ENCODE measurements around the gene IFNA13. TPM values are rescaled to one million over a fixed set of nuclear protein-coding genes. Genes with fewer than 3 reads are reported as not detected.

Gene IFNA13
- total and polyA plus RNA-seq, 2 of the 13 experiments (the other 11 are each of a cell fraction or from before 2014, with no cell fraction given): not detected

GRCh38 chr9:21334701-21335632 is 32.9 kb downstream of the IFNA13 start, which contains the start of gene KLHL9 (continued):
- TF ChIP-seq, protein P1, sequence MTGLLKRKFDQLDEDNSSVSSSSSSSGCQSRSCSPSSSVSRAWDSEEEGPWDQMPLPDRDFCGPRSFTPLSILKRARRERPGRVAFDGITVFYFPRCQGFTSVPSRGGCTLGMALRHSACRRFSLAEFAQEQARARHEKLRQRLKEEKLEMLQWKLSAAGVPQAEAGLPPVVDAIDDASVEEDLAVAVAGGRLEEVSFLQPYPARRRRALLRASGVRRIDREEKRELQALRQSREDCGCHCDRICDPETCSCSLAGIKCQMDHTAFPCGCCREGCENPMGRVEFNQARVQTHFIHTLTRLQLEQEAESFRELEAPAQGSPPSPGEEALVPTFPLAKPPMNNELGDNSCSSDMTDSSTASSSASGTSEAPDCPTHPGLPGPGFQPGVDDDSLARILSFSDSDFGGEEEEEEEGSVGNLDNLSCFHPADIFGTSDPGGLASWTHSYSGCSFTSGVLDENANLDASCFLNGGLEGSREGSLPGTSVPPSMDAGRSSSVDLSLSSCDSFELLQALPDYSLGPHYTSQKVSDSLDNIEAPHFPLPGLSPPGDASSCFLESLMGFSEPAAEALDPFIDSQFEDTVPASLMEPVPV (CRISPR knock-in tag; IDR thresholded peaks at IDR 0.05): no peak
- TF ChIP-seq, protein P2, sequence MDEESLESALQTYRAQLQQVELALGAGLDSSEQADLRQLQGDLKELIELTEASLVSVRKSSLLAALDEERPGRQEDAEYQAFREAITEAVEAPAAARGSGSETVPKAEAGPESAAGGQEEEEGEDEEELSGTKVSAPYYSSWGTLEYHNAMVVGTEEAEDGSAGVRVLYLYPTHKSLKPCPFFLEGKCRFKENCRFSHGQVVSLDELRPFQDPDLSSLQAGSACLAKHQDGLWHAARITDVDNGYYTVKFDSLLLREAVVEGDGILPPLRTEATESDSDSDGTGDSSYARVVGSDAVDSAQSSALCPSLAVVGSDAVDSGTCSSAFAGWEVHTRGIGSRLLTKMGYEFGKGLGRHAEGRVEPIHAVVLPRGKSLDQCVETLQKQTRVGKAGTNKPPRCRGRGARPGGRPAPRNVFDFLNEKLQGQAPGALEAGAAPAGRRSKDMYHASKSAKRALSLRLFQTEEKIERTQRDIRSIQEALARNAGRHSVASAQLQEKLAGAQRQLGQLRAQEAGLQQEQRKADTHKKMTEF (CRISPR knock-in tag; IDR thresholded peaks at IDR 0.05): peak; percentile 82; the same call in 1 of the 2 replicates
- TF ChIP-seq ZSCAN9 (CRISPR knock-in tag; IDR thresholded peaks at IDR 0.05; ENCODE audit: borderline replicate concordance) (peak; percentile 58; the same call in 1 of the 2 replicates), STAT5B (CRISPR knock-in tag; IDR thresholded peaks at IDR 0.05) (peak; percentile 62; the same call in 1 of the 2 replicates), EP300 (IDR thresholded peaks at IDR 0.05; ENCODE audit: low read depth in 2 of 2, low read length in 2 of 2) (no peak), EP300 (CRISPR knock-in tag; IDR thresholded peaks at IDR 0.05; ENCODE audit: borderline replicate concordance) (no peak), ZNF20 (CRISPR knock-in tag; IDR thresholded peaks at IDR 0.05) (no peak), DNMT3B (CRISPR knock-in tag; conservative IDR thresholded peaks at IDR 0.05) (no peak), NCOR1 (IDR thresholded peaks at IDR 0.05; ENCODE audit: borderline replicate concordance, low read length) (no peak), NFATC3 (CRISPR knock-in tag; IDR thresholded peaks at IDR 0.05) (0 out of 2 replicates have a peak, but pooled peaks have one; percentile 81), NPAS2 (CRISPR knock-in tag; IDR thresholded peaks at IDR 0.05; ENCODE audit: borderline replicate concordance) (no peak), ZNF816 (CRISPR knock-in tag; IDR thresholded peaks at IDR 0.05; ENCODE audit: borderline replicate concordance) (no peak), ZNF484 (CRISPR knock-in tag; IDR thresholded peaks at IDR 0.05; ENCODE audit: borderline replicate concordance, low read depth) (0 out of 2 replicates have a peak, but pooled peaks have one; percentile 64), ZNF280D (CRISPR knock-in tag; IDR thresholded peaks at IDR 0.05) (peak; percentile 72; the same call in 1 of the 2 replicates)
- TF ChIP-seq, protein P3, sequence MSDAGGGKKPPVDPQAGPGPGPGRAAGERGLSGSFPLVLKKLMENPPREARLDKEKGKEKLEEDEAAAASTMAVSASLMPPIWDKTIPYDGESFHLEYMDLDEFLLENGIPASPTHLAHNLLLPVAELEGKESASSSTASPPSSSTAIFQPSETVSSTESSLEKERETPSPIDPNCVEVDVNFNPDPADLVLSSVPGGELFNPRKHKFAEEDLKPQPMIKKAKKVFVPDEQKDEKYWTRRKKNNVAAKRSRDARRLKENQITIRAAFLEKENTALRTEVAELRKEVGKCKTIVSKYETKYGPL (CRISPR knock-in tag; IDR thresholded peaks at IDR 0.05): peak; percentile 61; the same call in 1 of the 2 replicates
- TF ChIP-seq, protein P4, sequence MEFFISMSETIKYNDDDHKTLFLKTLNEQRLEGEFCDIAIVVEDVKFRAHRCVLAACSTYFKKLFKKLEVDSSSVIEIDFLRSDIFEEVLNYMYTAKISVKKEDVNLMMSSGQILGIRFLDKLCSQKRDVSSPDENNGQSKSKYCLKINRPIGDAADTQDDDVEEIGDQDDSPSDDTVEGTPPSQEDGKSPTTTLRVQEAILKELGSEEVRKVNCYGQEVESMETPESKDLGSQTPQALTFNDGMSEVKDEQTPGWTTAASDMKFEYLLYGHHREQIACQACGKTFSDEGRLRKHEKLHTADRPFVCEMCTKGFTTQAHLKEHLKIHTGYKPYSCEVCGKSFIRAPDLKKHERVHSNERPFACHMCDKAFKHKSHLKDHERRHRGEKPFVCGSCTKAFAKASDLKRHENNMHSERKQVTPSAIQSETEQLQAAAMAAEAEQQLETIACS (CRISPR knock-in tag; IDR thresholded peaks at IDR 0.05): no peak
- TF ChIP-seq, protein P5, sequence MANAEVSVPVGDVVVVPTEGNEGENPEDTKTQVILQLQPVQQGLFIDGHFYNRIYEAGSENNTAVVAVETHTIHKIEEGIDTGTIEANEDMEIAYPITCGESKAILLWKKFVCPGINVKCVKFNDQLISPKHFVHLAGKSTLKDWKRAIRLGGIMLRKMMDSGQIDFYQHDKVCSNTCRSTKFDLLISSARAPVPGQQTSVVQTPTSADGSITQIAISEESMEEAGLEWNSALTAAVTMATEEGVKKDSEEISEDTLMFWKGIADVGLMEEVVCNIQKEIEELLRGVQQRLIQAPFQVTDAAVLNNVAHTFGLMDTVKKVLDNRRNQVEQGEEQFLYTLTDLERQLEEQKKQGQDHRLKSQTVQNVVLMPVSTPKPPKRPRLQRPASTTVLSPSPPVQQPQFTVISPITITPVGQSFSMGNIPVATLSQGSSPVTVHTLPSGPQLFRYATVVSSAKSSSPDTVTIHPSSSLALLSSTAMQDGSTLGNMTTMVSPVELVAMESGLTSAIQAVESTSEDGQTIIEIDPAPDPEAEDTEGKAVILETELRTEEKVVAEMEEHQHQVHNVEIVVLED (CRISPR knock-in tag; IDR thresholded peaks at IDR 0.05; ENCODE audit: borderline replicate concordance): peak; percentile 53; the same call in 1 of the 2 replicates
